PC-9 (cell line): ENCODE results near the gene TMTC2.

Experiments used
- EZH2 ChIP-seq: fragments of 200-600 bp; sonication (generic); IDR thresholded peaks from 2 replicates; pipeline ENCODE4 v1.8.0; 2017; ENCODE audit warnings: antibody characterized with exemption, low read depth
- TF ChIP-seq, protein P1 (sequence below): fragments of 200-600 bp; sonication (generic); conservative IDR thresholded peaks from 2 replicates; pipeline ENCODE4 v1.6.1; 2017; ENCODE audit warnings: mixed run types, antibody characterized with exemption, mild to moderate bottlenecking, moderate library complexity

DNA sequence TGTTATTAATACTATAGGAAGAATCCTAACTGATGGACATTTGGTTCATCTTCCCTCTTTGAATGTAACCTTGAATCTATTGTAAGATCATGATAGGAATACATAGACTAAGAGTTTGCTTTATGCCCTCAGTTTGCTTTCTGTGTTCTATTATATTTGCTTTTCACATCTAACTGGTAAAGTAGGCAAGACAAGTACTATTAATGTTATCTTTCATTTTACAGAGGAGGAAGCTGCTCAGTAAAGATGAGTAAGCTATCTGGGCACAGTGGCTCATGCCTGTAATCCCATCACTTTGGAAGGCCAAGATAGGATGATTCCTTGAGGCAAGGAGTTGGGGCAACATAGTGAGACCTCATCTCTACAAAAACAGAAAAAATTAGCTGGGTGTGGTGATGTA is 103.0 kb downstream of the TMTC2 start:
- no peak for TF ChIP-seq EZH2
- TF ChIP-seq, protein P1, sequence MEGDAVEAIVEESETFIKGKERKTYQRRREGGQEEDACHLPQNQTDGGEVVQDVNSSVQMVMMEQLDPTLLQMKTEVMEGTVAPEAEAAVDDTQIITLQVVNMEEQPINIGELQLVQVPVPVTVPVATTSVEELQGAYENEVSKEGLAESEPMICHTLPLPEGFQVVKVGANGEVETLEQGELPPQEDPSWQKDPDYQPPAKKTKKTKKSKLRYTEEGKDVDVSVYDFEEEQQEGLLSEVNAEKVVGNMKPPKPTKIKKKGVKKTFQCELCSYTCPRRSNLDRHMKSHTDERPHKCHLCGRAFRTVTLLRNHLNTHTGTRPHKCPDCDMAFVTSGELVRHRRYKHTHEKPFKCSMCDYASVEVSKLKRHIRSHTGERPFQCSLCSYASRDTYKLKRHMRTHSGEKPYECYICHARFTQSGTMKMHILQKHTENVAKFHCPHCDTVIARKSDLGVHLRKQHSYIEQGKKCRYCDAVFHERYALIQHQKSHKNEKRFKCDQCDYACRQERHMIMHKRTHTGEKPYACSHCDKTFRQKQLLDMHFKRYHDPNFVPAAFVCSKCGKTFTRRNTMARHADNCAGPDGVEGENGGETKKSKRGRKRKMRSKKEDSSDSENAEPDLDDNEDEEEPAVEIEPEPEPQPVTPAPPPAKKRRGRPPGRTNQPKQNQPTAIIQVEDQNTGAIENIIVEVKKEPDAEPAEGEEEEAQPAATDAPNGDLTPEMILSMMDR: no peak
